Testis (tissue), 3 donors: ENCODE data around the gene ORM1. TPM values are rescaled to one million over a fixed set of nuclear protein-coding genes. Genes with fewer than 3 reads are reported as not detected.

Source experiments
- DNase-seq: peaks from one replicate; pipeline ENCODE4 v3.0.0-alpha.2; 2019
- H3K27ac ChIP-seq, 2 donors: fragments of 200-600 bp; sonication (generic); one replicate each; pipeline ENCODE4 v1.5.1; 2019
- H3K27me3 ChIP-seq: fragments of 200-600 bp; sonication (generic); one replicate; pipeline ENCODE4 v1.5.1; 2019
- H3K36me3 ChIP-seq: fragments of 200-600 bp; sonication (generic); one replicate; pipeline ENCODE4 v1.5.1; 2017; ENCODE audit warnings: low read depth; ENCODE audit errors: missing control alignments
- H3K4me1 ChIP-seq: fragments of 200-600 bp; sonication (generic); one replicate; pipeline ENCODE4 v1.5.1; 2019
- H3K4me3 ChIP-seq, 2 donors: fragments of 200-600 bp; sonication (generic); one replicate each; pipeline ENCODE4 v1.5.1; 2017 to 2019
- H3K9me3 ChIP-seq: fragments of 200-600 bp; sonication (generic); one replicate; pipeline ENCODE4 v1.5.1; 2017
- POLR2A ChIP-seq: fragments of 450-650 bp; IDR thresholded peaks from one replicate; pipeline ENCODE4 v1.6.1; 2017; ENCODE audit warnings: antibody characterized with exemption, mild to moderate bottlenecking, moderate library complexity
- WGBS, 2 donors: methylation state at CpG; one replicate each; pipeline ENCODE4 v1.1.5; 2018; 5-methylcytosine and 5-hydroxymethylcytosine counted together
- intact Hi-C: fragments of 100-400 bp; cut with DNase I; formaldehyde crosslinking; loops from one replicate; pipeline ENCODE4 v1.15.1; 2023; ENCODE audit warnings: low total_unique reads
- polyA plus RNA-seq: library from polyadenylated mRNA; stranded (reverse); fragments of 350-450 nt; fragmentation: Illumina TruSeq; extraction: RNeasy Lipid Tissue Mini Kit (QIAGEN cat#74804); gene quantifications from one replicate; pipeline ENCODE4 v1.2.3, GENCODE V29; 2014; ENCODE audit warnings: low read depth, low replicate concordance; ENCODE audit not compliant: insufficient read depth
- total RNA-seq, 2 donors: library from RNA; depleted of rRNA; stranded (reverse); fragments of >200 nt; gene quantifications; one replicate each; pipeline ENCODE4 v1.2.3, GENCODE V29; 2016
- TF ChIP-seq, protein P1 (sequence below), 3 experiments: fragments of 450-650 bp in 2 of 3; fragments of 200-600 bp in 1 of 3; sonication (generic) in 1 of 3; IDR thresholded peaks; one replicate each; pipeline ENCODE4 v1.5.1; 2016 to 2019; ENCODE audit warnings: antibody characterized with exemption in 3 of 3, mild to moderate bottlenecking in 2 of 3, moderate library complexity in 1 of 3

The ORM1 gene
- total and polyA plus RNA-seq, 3 donors from 2014 or later: 1.6 TPM; not detected in 2

DNA sequence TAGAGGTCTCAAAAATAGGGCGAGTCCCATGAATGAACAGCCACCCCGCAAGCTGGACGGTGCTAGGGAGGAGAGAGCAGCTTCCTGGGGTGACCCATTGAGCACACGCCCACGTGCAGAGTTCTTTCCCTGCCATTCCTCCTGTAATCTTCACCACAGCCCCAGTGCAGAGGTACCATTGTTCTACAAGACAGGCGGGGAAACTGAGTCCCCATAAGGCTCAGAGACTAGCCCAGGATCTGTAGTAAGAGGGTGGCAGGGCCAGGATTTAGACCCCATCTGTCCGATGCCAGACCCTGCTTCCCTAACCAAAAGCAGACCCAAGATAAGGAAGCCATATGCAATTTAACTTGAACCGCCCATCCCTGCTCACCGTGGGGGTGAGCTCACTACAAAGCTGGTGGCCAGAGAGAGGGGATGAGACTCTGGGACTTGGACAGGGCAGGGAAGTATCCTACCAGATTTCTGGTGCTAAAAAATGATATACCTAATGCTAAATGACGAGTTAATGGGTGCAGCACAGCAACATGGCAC is 36.7 kb upstream of the ORM1 start:
- no peak for TF ChIP-seq POLR2A
- TF ChIP-seq, protein P1, sequence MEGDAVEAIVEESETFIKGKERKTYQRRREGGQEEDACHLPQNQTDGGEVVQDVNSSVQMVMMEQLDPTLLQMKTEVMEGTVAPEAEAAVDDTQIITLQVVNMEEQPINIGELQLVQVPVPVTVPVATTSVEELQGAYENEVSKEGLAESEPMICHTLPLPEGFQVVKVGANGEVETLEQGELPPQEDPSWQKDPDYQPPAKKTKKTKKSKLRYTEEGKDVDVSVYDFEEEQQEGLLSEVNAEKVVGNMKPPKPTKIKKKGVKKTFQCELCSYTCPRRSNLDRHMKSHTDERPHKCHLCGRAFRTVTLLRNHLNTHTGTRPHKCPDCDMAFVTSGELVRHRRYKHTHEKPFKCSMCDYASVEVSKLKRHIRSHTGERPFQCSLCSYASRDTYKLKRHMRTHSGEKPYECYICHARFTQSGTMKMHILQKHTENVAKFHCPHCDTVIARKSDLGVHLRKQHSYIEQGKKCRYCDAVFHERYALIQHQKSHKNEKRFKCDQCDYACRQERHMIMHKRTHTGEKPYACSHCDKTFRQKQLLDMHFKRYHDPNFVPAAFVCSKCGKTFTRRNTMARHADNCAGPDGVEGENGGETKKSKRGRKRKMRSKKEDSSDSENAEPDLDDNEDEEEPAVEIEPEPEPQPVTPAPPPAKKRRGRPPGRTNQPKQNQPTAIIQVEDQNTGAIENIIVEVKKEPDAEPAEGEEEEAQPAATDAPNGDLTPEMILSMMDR (IDR thresholded peaks at IDR 0.05): no peak
- no peak overlapping the region for H3K27ac ChIP-seq
- no peak for DNase-seq
- H3K27me3 ChIP-seq: no peaks in the 10 kb centered on the region
- no peak overlapping the region for H3K4me3 ChIP-seq
- peaks cover 11% of the 10 kb centered on the region for H3K4me1 ChIP-seq
- no peaks in the 10 kb centered on the region for H3K9me3 ChIP-seq
- H3K36me3 ChIP-seq: no peaks in the 10 kb centered on the region
- 74 to 75% methylated on average over 10 of the region's 10 CpGs for WGBS, 2 donors
- intact Hi-C loops: loop anchor here (10.0 kb wide), 1 partner anchor 201 kb away; no protein-coding TSS in a partner anchor

- H3K4me3 ChIP-seq: no peak overlapping the region
- no peak for DNase-seq
- H3K4me1 ChIP-seq: peaks cover 6% of the 10 kb centered on the region
- H3K36me3 ChIP-seq: no peaks in the 10 kb centered on the region
- no peak for TF ChIP-seq POLR2A
- TF ChIP-seq, protein P1 (IDR thresholded peaks at IDR 0.05): no peak
- no peaks in the 10 kb centered on the region for H3K9me3 ChIP-seq
- WGBS, 2 donors: 91 to 94% methylated on average over 13 to 16 of the region's 16 CpGs
- intact Hi-C loops: loop anchor here (10.0 kb wide), 1 partner anchor 202 kb away; no protein-coding TSS in a partner anchor
- H3K27ac ChIP-seq: no peak overlapping the region
- H3K27me3 ChIP-seq: no peaks in the 10 kb centered on the region
Observed at GRCh38 chr9:114287001-114287762, 35.7 kb upstream of the ORM1 start.

DNA sequence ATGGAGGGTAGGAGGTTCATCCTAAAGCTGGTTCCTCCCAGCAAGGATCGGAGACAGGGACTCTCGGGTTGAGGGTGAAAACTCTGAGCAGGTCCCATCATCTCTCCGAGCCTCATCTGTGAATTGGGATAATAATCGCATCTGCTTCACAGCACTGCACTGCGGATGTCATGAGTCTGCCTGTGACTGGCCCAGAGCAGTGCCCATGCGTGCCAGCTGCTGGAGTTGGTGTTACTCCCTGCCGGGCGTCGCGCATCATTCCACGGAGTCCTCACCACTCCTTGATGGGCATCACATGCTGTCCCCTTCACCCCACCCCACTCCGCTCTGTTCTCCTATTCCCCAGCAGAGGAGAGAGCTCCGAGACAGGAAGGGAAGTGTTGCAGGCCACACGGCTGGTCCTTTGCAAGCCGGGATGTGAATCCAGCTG is 35.1 kb upstream of the ORM1 start:
- Histone ChIP-seq H3K9me3 (no peaks in the 10 kb centered on the region), H3K4me3 (no peak overlapping the region), H3K36me3 (no peaks in the 10 kb centered on the region), H3K4me1 (peaks cover 6% of the 10 kb centered on the region), H3K27me3 (no peaks in the 10 kb centered on the region), H3K27ac (no peak overlapping the region)
- WGBS, 2 donors: 84 to 90% methylated on average over 9 to 15 of the region's 15 CpGs
- intact Hi-C loops: loop anchor here (10.0 kb wide), 1 partner anchor 203 kb away; no protein-coding TSS in a partner anchor
- no peak for DNase-seq
- TF ChIP-seq, protein P1 (IDR thresholded peaks at IDR 0.05): no peak
- TF ChIP-seq POLR2A: no peak

- H3K9me3 ChIP-seq: no peaks in the 10 kb centered on the region
- H3K27ac ChIP-seq: no peak overlapping the region
- intact Hi-C loops: loop anchor here (10.0 kb wide), 1 partner anchor 204 kb away; no protein-coding TSS in a partner anchor
- 69 to 79% methylated on average over 18 to 23 of the region's 23 CpGs for WGBS, 2 donors
- H3K27me3 ChIP-seq: no peaks in the 10 kb centered on the region
- H3K4me3 ChIP-seq: no peak overlapping the region
- no peaks in the 10 kb centered on the region for H3K36me3 ChIP-seq
- H3K4me1 ChIP-seq: peaks cover 6% of the 10 kb centered on the region
- DNase-seq: no peak
- no peak for TF ChIP-seq POLR2A
- TF ChIP-seq, protein P1 (IDR thresholded peaks at IDR 0.05): no peak
Observed at GRCh38 chr9:114288193-114289091, 34.5 kb upstream of the ORM1 start.
